Measurements from ENCODE around the gene OLFM1. TPM values are rescaled to one million over a fixed set of nuclear protein-coding genes. Genes with fewer than 3 reads are reported as not detected.
A peak's percentile ranks its signal among the peaks of the same experiment; 100 is the strongest.

OLFM1 gene
- total RNA-seq, 6 experiments from 2014 or later = 1.1 to 5.9 (median 3.5) TPM

DNA sequence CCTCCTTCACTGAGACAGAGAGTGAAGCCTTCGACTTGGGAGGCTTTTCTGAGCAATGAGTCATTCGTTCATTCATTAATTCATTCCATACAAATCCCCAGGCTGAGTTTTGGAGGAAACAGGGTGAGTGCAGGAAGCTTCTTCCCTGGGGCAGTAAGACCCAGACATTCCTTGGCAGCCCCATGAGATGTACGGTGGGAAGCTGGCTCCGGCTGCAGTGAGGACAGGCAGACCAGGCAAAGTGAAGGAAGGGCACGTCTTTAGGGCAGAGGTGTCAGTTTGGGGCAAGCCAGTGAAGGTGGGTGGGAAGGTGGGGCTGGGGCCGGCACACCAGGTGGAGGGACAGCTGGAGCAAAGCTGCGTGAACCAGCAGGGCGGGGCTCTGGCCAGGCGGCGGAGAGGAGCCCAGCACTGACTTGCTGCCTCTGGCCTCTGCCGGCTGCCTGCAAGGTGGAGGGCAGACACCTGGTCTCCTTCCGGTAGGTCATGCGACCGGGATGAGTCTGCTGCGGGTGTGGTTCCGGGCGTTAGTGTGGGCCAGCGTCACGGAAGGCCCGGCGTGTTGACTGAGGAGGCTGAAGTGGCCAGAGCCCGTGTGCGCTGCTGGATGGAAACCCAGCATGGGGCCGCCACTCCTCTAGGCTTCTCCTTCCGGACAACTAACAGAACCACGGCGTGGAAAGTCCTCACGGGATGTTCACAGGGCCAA, 16.6 kb downstream of the OLFM1 start:
- no peak for ATAC-seq
- TF ChIP-seq POLR2A (IDR thresholded peaks at IDR 0.05) = no peak
- TF ChIP-seq, protein P1, sequence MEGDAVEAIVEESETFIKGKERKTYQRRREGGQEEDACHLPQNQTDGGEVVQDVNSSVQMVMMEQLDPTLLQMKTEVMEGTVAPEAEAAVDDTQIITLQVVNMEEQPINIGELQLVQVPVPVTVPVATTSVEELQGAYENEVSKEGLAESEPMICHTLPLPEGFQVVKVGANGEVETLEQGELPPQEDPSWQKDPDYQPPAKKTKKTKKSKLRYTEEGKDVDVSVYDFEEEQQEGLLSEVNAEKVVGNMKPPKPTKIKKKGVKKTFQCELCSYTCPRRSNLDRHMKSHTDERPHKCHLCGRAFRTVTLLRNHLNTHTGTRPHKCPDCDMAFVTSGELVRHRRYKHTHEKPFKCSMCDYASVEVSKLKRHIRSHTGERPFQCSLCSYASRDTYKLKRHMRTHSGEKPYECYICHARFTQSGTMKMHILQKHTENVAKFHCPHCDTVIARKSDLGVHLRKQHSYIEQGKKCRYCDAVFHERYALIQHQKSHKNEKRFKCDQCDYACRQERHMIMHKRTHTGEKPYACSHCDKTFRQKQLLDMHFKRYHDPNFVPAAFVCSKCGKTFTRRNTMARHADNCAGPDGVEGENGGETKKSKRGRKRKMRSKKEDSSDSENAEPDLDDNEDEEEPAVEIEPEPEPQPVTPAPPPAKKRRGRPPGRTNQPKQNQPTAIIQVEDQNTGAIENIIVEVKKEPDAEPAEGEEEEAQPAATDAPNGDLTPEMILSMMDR (IDR thresholded peaks at IDR 0.05) = no peak
- Histone ChIP-seq H3K36me3 (no peaks in the 10 kb centered on the region), H3K4me1 (no peaks in the 10 kb centered on the region), H3K9me3 (no peaks in the 10 kb centered on the region), H3K27me3 (no peaks in the 10 kb centered on the region), H3K4me3 (no peak overlapping the region), H3K27ac (no peak overlapping the region)
- no peak for DNase-seq
- intact Hi-C loops (cut with DNase I) = no loop called here
- WGBS (ENCODE audit: insufficient coverage, low coverage, low lambda C conversion rate, missing lambda C conversion rate) = 35% methylated on average over 4 of the region's 28 CpGs

DNA sequence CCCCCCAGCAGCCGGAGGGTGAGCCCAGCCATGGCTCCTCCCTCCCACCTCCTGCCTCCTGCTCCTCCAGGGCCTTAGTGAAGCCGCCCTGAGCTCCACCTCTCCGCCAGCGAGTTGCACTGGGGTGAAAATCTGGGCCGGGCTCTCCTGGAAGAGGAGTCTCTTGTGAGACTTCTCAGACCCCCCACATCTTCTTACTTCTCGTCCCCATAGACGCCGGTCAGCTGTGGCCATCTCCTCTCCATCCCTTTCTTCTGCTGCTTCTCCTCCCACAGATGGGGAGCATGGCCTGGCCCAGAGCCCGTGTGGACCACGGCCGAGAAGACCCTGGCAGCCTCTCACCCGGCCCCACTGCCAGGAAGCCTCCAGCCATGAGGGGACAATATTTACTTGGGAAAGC, 17.3 kb downstream of the OLFM1 start:
- no peak overlapping the region for H3K27ac ChIP-seq
- H3K4me3 ChIP-seq = no peak overlapping the region
- H3K27me3 ChIP-seq = no peaks in the 10 kb centered on the region
- ATAC-seq (no peak), DNase-seq (no peak)
- intact Hi-C loops (cut with DNase I) = no loop called here
- H3K9me3 ChIP-seq = no peaks in the 10 kb centered on the region
- no peaks in the 10 kb centered on the region for H3K36me3 ChIP-seq
- H3K4me1 ChIP-seq = no peaks in the 10 kb centered on the region
- TF ChIP-seq, protein P1 (IDR thresholded peaks at IDR 0.05) = no peak
- TF ChIP-seq POLR2A (IDR thresholded peaks at IDR 0.05) = no peak
- 63% methylated on average over 9 of the region's 12 CpGs for WGBS (ENCODE audit: insufficient coverage, low coverage, low lambda C conversion rate, missing lambda C conversion rate)

DNA sequence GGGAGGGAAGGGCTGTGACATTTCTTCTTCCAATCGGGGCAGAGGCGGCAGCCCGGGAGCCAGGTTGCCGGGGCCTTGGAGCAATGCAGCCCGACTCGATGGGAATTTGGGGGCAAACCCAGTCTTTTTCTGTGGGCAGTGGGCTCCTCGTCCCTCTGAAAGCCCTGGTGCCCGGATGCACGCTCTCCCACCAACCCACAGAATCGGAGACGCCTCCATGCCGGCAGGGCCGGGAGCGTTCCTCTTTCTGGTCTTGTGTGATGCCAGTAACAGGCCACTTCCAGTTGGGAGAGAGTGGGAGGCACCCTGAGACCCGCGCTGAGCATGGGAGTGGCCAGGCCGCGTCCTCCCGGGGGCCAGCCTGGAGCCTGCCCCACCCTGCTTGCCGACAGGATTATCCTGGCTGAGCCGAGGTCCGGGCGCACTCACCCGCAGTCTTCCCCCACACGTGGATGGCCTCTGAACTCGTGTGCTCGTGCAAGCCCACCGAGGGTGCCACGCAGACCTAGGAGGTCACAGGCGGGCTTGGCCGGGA, 17.8 kb downstream of the OLFM1 start:
- H3K4me1 ChIP-seq = no peaks in the 10 kb centered on the region
- no peak overlapping the region for H3K27ac ChIP-seq
- ATAC-seq (no peak), DNase-seq (no peak)
- no peaks in the 10 kb centered on the region for H3K36me3 ChIP-seq
- intact Hi-C loops (cut with DNase I) = no loop called here
- H3K27me3 ChIP-seq = no peaks in the 10 kb centered on the region
- 43% methylated on average over 3 of the region's 31 CpGs for WGBS (ENCODE audit: insufficient coverage, low coverage, low lambda C conversion rate, missing lambda C conversion rate)
- TF ChIP-seq, protein P1 (IDR thresholded peaks at IDR 0.05) = no peak
- TF ChIP-seq POLR2A (IDR thresholded peaks at IDR 0.05) = no peak
- H3K4me3 ChIP-seq = no peak overlapping the region
- no peaks in the 10 kb centered on the region for H3K9me3 ChIP-seq

DNA sequence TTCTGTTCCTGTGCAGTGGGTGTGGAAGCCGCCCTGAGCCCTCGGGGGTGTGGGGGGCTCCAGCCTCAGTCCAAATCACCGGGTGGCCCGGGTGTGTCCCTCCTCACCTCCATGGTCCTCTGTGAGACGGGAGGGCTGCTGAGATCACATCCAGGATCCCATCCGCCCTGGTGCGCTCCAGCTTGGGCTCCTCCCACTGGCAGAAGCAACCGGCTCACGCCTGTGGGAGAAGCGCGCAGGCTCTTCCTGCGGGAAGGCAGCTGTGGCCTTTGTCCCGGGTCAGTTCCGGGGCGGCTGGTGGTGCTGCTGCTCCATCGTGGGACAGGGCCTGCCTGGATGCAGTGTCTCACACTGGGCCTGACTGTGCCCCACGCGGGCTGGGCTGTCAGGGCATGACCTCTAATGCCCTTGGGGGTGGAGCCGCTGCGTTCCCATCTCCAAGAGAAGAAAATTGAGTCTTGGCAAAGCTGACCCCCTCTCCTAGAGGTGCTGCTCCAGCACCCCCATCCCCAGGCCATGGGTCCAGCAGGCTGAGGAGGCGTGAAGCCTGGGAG, 18.5 kb downstream of the OLFM1 start:
- Histone ChIP-seq H3K27ac (no peak overlapping the region), H3K4me3 (no peak overlapping the region), H3K36me3 (no peaks in the 10 kb centered on the region), H3K27me3 (no peaks in the 10 kb centered on the region), H3K4me1 (no peaks in the 10 kb centered on the region), H3K9me3 (no peaks in the 10 kb centered on the region)
- no peak for DNase-seq
- intact Hi-C loops (cut with DNase I) = no loop called here
- TF ChIP-seq, protein P1 (IDR thresholded peaks at IDR 0.05) = no peak
- no peak for TF ChIP-seq POLR2A (IDR thresholded peaks at IDR 0.05)
- peak in 1 of 4 donors; percentile 7 for ATAC-seq
- no CpG with 5 or more reads among the region's 21 CpGs for WGBS (ENCODE audit: insufficient coverage, low coverage, low lambda C conversion rate, missing lambda C conversion rate)

Data from right lobe of liver (tissue), 6 donors.